ENCODE measurements around the gene LGALS16. TPM values are rescaled to one million over a fixed set of nuclear protein-coding genes. Genes with fewer than 3 reads are reported as not detected.

Gene LGALS16
- polyA plus RNA-seq, 10 donors, result not detected

Other genes with a start within 250 kb of the LGALS16 start
- 100 to 1,000 TPM in 2 of 10 donors, 10 to 100 TPM in 8; 25.2 to 399 (median 70.0) TPM for gene ZFP36, start 249.1 kb upstream of the LGALS16 start, polyA plus RNA-seq (ENCODE audit: insufficient read length in 10 of 10)
- gene PLEKHG2, start 243.2 kb upstream of the LGALS16 start, polyA plus RNA-seq (ENCODE audit: insufficient read length in 10 of 10), result 10 to 100 TPM; 34.2 to 70.9 (median 50.2) TPM
- 1,000 to 10,000 TPM; 1,738 to 2,174 (median 1,918) TPM for gene RPS16, start 220.0 kb upstream of the LGALS16 start, polyA plus RNA-seq (ENCODE audit: insufficient read length in 10 of 10)
- gene SUPT5H, start 210.3 kb upstream of the LGALS16 start, polyA plus RNA-seq (ENCODE audit: insufficient read length in 10 of 10), result 10 to 100 TPM; 70.0 to 97.2 (median 78.8) TPM
- 10 to 100 TPM; 43.8 to 53.9 (median 46.7) TPM for gene TIMM50, start 175.1 kb upstream of the LGALS16 start, polyA plus RNA-seq (ENCODE audit: insufficient read length in 10 of 10)
- gene DLL3, start 157.0 kb upstream of the LGALS16 start, polyA plus RNA-seq (ENCODE audit: insufficient read length in 10 of 10), result under 1 TPM in 9 of 10 donors, not detected in 1; 0.07 to 0.30 (median 0.15) TPM
- gene SELENOV, start 140.8 kb upstream of the LGALS16 start, polyA plus RNA-seq (ENCODE audit: insufficient read length in 10 of 10), result under 1 TPM in 1 of 10 donors, not detected in 9; 0.13 TPM
- 1 to 10 TPM; 2.0 to 3.0 (median 2.4) TPM for gene EID2B, start 123.1 kb upstream of the LGALS16 start, polyA plus RNA-seq (ENCODE audit: insufficient read length in 10 of 10)
- gene EID2, start 115.8 kb upstream of the LGALS16 start, polyA plus RNA-seq (ENCODE audit: insufficient read length in 10 of 10), result 10 to 100 TPM in 6 of 10 donors, 1 to 10 TPM in 4; 8.5 to 12.7 (median 10.8) TPM
- gene LGALS13, start 53.4 kb upstream of the LGALS16 start, polyA plus RNA-seq (ENCODE audit: insufficient read length in 10 of 10), result under 1 TPM in 2 of 10 donors, not detected in 8; 0.34 to 0.71 TPM
- under 1 TPM in 8 of 10 donors, not detected in 2; 0.30 to 0.81 (median 0.56) TPM for gene LGALS14, start 48.6 kb downstream of the LGALS16 start, polyA plus RNA-seq (ENCODE audit: insufficient read length in 10 of 10)
- 1 to 10 TPM in 7 of 10 donors, under 1 TPM in 3; 0.22 to 3.1 (median 2.2) TPM for gene CLC, start 82.1 kb downstream of the LGALS16 start, polyA plus RNA-seq (ENCODE audit: insufficient read length in 10 of 10)
- not detected for gene LEUTX, start 122.9 kb downstream of the LGALS16 start, polyA plus RNA-seq (ENCODE audit: insufficient read length in 10 of 10)
- gene DYRK1B, start 178.2 kb downstream of the LGALS16 start, polyA plus RNA-seq (ENCODE audit: insufficient read length in 10 of 10), result 10 to 100 TPM; 31.5 to 54.4 (median 44.4) TPM
- 100 to 1,000 TPM; 213 to 384 (median 252) TPM for gene FBL, start 190.5 kb downstream of the LGALS16 start, polyA plus RNA-seq (ENCODE audit: insufficient read length in 10 of 10)